ENCODE data around the gene SPECC1.
"Not testable (repeated sequence)": the region's sequence is repeated elsewhere in the genome, so short reads cannot be mapped to it uniquely, and the experiment has no call there.

SPECC1 gene

GRCh38 chr17:20128036-20128667 is 119.0 kb downstream of the SPECC1 start:
- no peak for DNase-seq (ENCODE audit: low read depth in 2 of 2)

GRCh38 chr17:20133517-20133916 is 124.4 kb downstream of the SPECC1 start:
- no peak for DNase-seq (ENCODE audit: low read depth in 2 of 2)

GRCh38 chr17:20141198-20141972 is 132.2 kb downstream of the SPECC1 start:
- no peak for DNase-seq (ENCODE audit: low read depth in 2 of 2)

- DNase-seq (ENCODE audit: low read depth in 2 of 2), result no peak
These were observed 133.1 kb downstream of the SPECC1 start for GRCh38 chr17:20142268-20142667.

- no peak for DNase-seq (ENCODE audit: low read depth in 2 of 2)
These were observed 134.6 kb downstream of the SPECC1 start for GRCh38 chr17:20143740-20144139.

GRCh38 chr17:20145567-20145966 is 136.4 kb downstream of the SPECC1 start:
- DNase-seq (ENCODE audit: low read depth in 2 of 2), result no peak

GRCh38 chr17:20149251-20149650 is 140.1 kb downstream of the SPECC1 start:
- no peak for DNase-seq (ENCODE audit: low read depth in 2 of 2)

- no peak for DNase-seq (ENCODE audit: low read depth in 2 of 2)
These were observed 142.0 kb downstream of the SPECC1 start for GRCh38 chr17:20151174-20151573.

GRCh38 chr17:20153231-20153630 is 144.1 kb downstream of the SPECC1 start:
- no peak for DNase-seq (ENCODE audit: low read depth in 2 of 2)

- no peak for DNase-seq (ENCODE audit: low read depth in 2 of 2)
These were observed 145.3 kb downstream of the SPECC1 start for GRCh38 chr17:20154286-20155000.

GRCh38 chr17:20155258-20156195 is 146.4 kb downstream of the SPECC1 start:
- peak; percentile 83 to 89 for DNase-seq (ENCODE audit: low read depth in 2 of 2)

GRCh38 chr17:20156196-20157000 is 147.2 kb downstream of the SPECC1 start:
- no peak for DNase-seq (ENCODE audit: low read depth in 2 of 2)

- no peak for DNase-seq (ENCODE audit: low read depth in 2 of 2)
These were observed 147.8 kb downstream of the SPECC1 start for GRCh38 chr17:20157001-20157310.

- no peak for DNase-seq (ENCODE audit: low read depth in 2 of 2)
These were observed 149.4 kb downstream of the SPECC1 start for GRCh38 chr17:20158580-20158979.

GRCh38 chr17:20159406-20160069 is 150.4 kb downstream of the SPECC1 start:
- DNase-seq (ENCODE audit: low read depth in 2 of 2), result no peak

GRCh38 chr17:20165516-20165915 is 156.4 kb downstream of the SPECC1 start:
- DNase-seq (ENCODE audit: low read depth in 2 of 2), result not testable (repeated sequence)

GRCh38 chr17:20170085-20170484 is 160.9 kb downstream of the SPECC1 start:
- no peak for DNase-seq (ENCODE audit: low read depth in 2 of 2)

- DNase-seq (ENCODE audit: low read depth in 2 of 2), result no peak
These were observed 162.7 kb downstream of the SPECC1 start for GRCh38 chr17:20171741-20172365.

- no peak for DNase-seq (ENCODE audit: low read depth in 2 of 2)
These were observed 163.2 kb downstream of the SPECC1 start for GRCh38 chr17:20172376-20172775.

GRCh38 chr17:20173091-20173490 is 163.9 kb downstream of the SPECC1 start:
- DNase-seq (ENCODE audit: low read depth in 2 of 2), result no peak
